ENCODE results near the gene YIPF4.
A peak's percentile ranks its signal among the peaks of the same experiment; 100 is the strongest.
"Not testable (repeated sequence)": the region's sequence is repeated elsewhere in the genome, so short reads cannot be mapped to it uniquely, and the experiment has no call there.

The YIPF4 gene

DNA sequence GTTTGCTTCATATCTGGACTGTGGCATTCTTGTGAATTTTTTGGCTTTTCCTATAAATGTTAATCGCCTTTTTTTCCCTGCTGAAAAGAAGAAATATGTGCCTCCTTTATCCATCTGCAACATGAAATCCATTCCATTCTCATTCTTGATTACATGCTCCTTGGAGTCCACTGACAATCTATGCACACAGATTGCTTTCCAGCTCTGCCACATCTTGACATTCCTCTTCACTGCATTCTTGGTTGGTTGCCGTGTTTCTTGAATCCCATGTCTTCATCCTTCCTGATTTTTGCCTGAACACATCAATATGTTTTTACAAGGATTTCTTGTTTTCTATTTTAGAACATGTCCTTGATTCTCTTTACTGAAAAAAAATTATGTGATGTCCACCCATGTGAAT, 52.4 kb downstream of the YIPF4 start:
- DNase-seq (ENCODE audit: low read depth), result no peak
- no peak overlapping the region for H3K4me3 ChIP-seq (ENCODE audit: low read depth, low read length)
- TF ChIP-seq MAX (IDR thresholded peaks at IDR 0.05; ENCODE audit: low read depth, low read length) (no peak), MYC (IDR thresholded peaks at IDR 0.05; ENCODE audit: low read depth, low read length) (no peak), POLR2A (IDR thresholded peaks at IDR 0.05; ENCODE audit: extremely low read depth, insufficient read length) (no peak)
- TF ChIP-seq, protein P1, sequence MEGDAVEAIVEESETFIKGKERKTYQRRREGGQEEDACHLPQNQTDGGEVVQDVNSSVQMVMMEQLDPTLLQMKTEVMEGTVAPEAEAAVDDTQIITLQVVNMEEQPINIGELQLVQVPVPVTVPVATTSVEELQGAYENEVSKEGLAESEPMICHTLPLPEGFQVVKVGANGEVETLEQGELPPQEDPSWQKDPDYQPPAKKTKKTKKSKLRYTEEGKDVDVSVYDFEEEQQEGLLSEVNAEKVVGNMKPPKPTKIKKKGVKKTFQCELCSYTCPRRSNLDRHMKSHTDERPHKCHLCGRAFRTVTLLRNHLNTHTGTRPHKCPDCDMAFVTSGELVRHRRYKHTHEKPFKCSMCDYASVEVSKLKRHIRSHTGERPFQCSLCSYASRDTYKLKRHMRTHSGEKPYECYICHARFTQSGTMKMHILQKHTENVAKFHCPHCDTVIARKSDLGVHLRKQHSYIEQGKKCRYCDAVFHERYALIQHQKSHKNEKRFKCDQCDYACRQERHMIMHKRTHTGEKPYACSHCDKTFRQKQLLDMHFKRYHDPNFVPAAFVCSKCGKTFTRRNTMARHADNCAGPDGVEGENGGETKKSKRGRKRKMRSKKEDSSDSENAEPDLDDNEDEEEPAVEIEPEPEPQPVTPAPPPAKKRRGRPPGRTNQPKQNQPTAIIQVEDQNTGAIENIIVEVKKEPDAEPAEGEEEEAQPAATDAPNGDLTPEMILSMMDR (IDR thresholded peaks at IDR 0.05; ENCODE audit: low read depth, low read length), result no peak

- DNase-seq (ENCODE audit: low read depth), result no peak
- TF ChIP-seq MAX (IDR thresholded peaks at IDR 0.05; ENCODE audit: low read depth, low read length) (no peak), MYC (IDR thresholded peaks at IDR 0.05; ENCODE audit: low read depth, low read length) (no peak), POLR2A (IDR thresholded peaks at IDR 0.05; ENCODE audit: extremely low read depth, insufficient read length) (no peak)
- TF ChIP-seq, protein P1 (IDR thresholded peaks at IDR 0.05; ENCODE audit: low read depth, low read length), result no peak
Observed at GRCh38 chr2:32342801-32343200, 65.1 kb downstream of the YIPF4 start.

GRCh38 chr2:32350797-32351196, 73.1 kb downstream of the YIPF4 start:
- not testable (repeated sequence) for DNase-seq (ENCODE audit: low read depth); H3K4me3 ChIP-seq (ENCODE audit: low read depth, low read length)

More at GRCh38 chr2:32342801-32343200, 65.1 kb downstream of the YIPF4 start:
- H3K4me3 ChIP-seq (ENCODE audit: low read depth, low read length), result no peak overlapping the region

GRCh38 chr2:32355976-32356680, 78.4 kb downstream of the YIPF4 start:
- H3K4me3 ChIP-seq (ENCODE audit: low read depth, low read length), result peak overlapping the region; percentile 69
- TF ChIP-seq POLR2A (IDR thresholded peaks at IDR 0.05; ENCODE audit: extremely low read depth, insufficient read length) (no peak), MYC (IDR thresholded peaks at IDR 0.05; ENCODE audit: low read depth, low read length) (no peak), MAX (IDR thresholded peaks at IDR 0.05; ENCODE audit: low read depth, low read length) (no peak)
- TF ChIP-seq, protein P1 (IDR thresholded peaks at IDR 0.05; ENCODE audit: low read depth, low read length), result no peak
- peak; percentile 21 for DNase-seq (ENCODE audit: low read depth)

DNA sequence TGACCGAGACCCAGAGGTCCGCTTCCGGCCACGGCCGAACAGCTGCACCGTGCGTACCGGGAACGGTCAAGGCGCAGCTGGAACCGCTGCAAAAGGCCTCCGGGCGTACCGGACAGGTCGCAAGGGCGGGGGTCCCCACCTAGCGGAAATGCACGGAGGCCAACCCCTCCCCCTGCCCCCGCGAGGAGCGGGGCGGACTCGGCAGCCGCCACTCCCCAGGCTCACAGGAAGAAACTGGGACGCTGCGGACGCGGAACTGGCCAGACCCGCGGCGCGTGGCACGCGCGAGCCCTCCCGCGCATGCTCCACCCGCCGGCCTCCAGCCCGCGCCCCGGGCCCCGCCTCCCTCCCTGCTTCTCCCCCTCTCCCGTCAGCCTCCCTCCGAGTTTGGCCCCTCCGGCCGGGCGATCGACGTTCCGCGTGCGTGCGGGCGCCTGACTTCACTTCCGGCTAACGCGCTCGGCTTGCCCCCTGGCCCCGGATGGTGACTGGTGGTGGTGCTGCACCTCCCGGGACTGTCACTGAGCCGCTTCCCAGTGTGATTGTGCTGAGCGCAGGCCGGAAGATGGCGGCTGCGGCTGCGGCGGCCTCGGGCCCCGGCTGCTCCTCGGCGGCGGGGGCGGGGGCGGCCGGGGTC, 79.1 kb downstream of the YIPF4 start, which contains the start of gene BIRC6:
TSS of gene BIRC6 (plus strand) at position 343 of the 637 bp plus-strand sequence. CDS start at position 482, 139 bp downstream.
- TF ChIP-seq MAX (IDR thresholded peaks at IDR 0.05; ENCODE audit: low read depth, low read length) (peak; percentile 81), POLR2A (IDR thresholded peaks at IDR 0.05; ENCODE audit: extremely low read depth, insufficient read length) (peak; percentile 94), MYC (IDR thresholded peaks at IDR 0.05; ENCODE audit: low read depth, low read length) (peak; percentile 92)
- TF ChIP-seq, protein P1 (IDR thresholded peaks at IDR 0.05; ENCODE audit: low read depth, low read length), result no peak
- peak; percentile 99 for DNase-seq (ENCODE audit: low read depth)
- peak within 1 kb of the TSS; percentile 95 for H3K4me3 ChIP-seq (ENCODE audit: low read depth, low read length)

- H3K4me3 ChIP-seq (ENCODE audit: low read depth, low read length), result peak overlapping the region; percentile 95
- peak; percentile 66 for DNase-seq (ENCODE audit: low read depth)
- TF ChIP-seq MAX (IDR thresholded peaks at IDR 0.05; ENCODE audit: low read depth, low read length) (no peak), MYC (IDR thresholded peaks at IDR 0.05; ENCODE audit: low read depth, low read length) (no peak), POLR2A (IDR thresholded peaks at IDR 0.05; ENCODE audit: extremely low read depth, insufficient read length) (no peak)
- TF ChIP-seq, protein P1 (IDR thresholded peaks at IDR 0.05; ENCODE audit: low read depth, low read length), result no peak
Observed at GRCh38 chr2:32357318-32358110, 79.8 kb downstream of the YIPF4 start.

Measured in NB4 (cell line).